Activated CD4-positive, alpha-beta T cell treated with anti-CD3 and anti-CD28 coated beads for 4 hours (primary cell): Measurements from ENCODE around the gene TMPRSS2.
"Not testable (repeated sequence)": the region's sequence is repeated elsewhere in the genome, so short reads cannot be mapped to it uniquely, and the experiment has no call there.

Experiments used
- DNase-seq, 2 donors: peaks; one replicate each; pipeline ENCODE4 v3.0.0-alpha.2; 2020

The TMPRSS2 gene

DNA sequence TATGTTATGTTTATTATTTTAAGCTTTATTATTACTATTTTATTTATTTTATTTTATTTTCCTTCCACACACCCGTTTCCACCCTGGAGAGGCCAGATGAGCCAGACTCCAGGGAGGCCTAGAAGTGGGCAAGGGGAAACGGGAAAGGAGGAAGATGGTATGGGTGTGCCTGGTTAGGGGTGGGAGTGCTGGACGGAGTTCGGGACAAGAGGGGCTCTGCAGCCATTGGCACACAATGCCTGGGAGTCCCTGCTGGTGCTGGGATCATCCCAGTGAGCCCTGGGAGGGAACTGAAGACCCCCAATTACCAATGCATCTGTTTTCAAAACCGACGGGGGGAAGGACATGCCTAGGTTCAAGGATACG is 82.4 kb downstream of the TMPRSS2 start:
- no peak for DNase-seq

- DNase-seq = not testable (repeated sequence)
Observed at GRCh38 chr21:41423305-41423636, 84.7 kb downstream of the TMPRSS2 start.

GRCh38 chr21:41422546-41423304 is 85.2 kb downstream of the TMPRSS2 start:
- DNase-seq = no peak

- not testable (repeated sequence) for DNase-seq
Observed at GRCh38 chr21:41420998-41421397, 87.0 kb downstream of the TMPRSS2 start.

DNA sequence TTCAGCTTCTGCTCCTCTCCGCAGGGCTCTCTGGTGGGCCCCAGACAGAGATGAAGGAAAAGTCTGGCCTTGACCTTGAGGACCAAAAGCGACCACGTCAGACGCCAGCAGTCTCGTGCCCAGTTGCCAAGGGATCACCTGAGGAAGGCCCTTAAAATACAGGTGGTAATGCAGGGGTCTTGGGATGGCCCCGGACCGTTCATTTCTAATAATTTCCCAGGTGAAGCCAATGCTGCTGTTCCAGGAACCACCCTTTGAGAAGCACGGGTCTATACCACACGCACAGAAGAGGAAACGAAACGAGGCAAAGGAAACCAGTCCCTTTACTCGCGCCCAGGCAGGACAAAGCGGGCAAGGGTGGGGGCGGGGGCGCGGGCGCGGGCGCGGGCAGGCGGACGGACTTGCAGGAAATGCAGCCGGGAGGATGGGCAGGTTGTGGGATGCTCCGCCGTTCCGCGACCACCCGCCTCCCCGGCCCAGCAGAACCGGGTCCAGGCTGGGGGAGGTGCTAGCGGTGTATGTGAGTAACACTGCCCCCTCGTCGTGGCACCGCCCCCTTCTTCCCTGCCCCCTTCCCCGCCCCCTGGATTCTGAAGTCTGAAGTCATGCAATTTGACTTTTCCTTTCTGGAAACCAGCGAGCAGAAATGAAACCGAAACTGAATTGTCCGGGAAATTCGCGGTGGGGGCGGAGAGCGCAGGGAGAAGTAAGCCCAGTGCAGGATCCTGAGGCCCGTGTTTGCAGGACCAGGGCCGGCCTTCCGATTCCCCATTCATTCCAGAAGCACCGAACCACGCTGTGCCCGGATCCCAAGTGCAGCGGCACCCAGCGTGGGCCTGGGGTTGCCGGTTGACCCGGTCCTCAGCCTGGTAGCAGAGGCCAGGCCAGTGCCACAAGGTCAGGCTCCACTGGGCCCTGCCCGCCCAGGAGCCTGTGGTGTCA is 87.8 kb downstream of the TMPRSS2 start:
- DNase-seq = peak; percentile 70

GRCh38 chr21:41418956-41419680 is 88.8 kb downstream of the TMPRSS2 start:
- DNase-seq = no peak

DNA sequence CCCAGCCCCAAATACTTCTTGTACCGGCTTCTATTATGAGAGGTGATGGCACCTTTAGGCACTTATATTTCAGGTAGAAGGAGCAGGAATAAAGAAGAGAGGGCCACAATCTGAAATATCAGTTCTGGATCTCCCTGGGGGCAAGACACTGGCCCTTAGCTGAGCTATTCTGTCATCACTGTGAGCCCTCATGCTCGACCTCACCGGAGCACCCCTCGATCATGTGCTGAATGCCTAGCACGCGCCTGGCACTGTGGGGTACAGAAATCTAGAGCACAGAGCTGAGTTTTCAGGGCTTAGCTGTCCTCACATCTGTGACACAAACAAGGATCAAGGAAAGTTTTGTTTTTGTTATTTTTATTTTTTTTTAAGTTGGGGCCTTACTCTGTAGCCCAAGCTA is 89.6 kb downstream of the TMPRSS2 start:
- DNase-seq = no peak

DNA sequence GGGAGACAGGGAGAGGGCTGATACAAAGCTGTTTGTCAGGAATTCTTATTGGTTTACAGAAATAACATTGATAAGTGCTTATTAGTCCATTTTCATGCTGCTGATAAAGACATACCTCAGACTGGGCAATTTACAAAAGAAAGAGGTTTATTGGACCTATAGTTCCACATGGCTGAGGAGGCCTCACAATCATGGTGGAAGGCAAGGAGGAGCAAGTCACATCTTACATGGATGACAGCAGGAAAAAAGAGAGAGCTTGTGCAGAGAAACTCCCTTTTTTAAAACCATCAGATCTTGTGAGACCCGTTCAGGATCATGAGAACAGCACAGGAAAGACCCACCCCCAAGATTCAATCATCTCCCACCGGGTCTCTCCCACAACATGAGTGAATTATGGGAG is 90.5 kb downstream of the TMPRSS2 start:
- not testable (repeated sequence) for DNase-seq
